GM12873 (cell line): ENCODE data around the gene SH3PXD2A.

ENCODE experiments used
- TF ChIP-seq, protein P1 (sequence below): IDR thresholded peaks from 2 replicates; pipeline ENCODE4 v1.5.1; 2012; ENCODE audit warnings: low read depth, mild to moderate bottlenecking, moderate library complexity, low read length, control low read depth; ENCODE audit not compliant: insufficient read depth; ENCODE audit errors: missing control alignments

The SH3PXD2A gene

DNA sequence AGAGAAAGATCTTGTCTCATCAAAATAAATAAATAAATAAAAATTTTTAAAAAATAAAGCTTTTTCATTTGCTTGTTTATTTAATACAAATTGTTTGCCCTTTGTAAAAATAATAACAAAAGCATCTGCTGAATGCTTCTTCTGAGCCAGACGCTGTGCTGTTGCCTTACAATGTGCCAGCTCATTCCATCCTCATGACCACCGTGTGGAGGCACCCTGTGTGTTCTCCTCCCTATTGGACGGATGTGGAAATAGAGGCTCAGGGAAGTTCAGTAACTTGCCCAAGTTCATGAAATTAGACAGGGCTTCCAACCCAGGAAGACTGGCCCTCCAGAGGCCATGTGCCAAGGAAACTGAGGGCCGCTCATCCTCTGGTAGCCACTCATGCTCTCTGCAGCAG, 120.6 kb downstream of the SH3PXD2A start:
- TF ChIP-seq, protein P1, sequence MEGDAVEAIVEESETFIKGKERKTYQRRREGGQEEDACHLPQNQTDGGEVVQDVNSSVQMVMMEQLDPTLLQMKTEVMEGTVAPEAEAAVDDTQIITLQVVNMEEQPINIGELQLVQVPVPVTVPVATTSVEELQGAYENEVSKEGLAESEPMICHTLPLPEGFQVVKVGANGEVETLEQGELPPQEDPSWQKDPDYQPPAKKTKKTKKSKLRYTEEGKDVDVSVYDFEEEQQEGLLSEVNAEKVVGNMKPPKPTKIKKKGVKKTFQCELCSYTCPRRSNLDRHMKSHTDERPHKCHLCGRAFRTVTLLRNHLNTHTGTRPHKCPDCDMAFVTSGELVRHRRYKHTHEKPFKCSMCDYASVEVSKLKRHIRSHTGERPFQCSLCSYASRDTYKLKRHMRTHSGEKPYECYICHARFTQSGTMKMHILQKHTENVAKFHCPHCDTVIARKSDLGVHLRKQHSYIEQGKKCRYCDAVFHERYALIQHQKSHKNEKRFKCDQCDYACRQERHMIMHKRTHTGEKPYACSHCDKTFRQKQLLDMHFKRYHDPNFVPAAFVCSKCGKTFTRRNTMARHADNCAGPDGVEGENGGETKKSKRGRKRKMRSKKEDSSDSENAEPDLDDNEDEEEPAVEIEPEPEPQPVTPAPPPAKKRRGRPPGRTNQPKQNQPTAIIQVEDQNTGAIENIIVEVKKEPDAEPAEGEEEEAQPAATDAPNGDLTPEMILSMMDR, result no peak

DNA sequence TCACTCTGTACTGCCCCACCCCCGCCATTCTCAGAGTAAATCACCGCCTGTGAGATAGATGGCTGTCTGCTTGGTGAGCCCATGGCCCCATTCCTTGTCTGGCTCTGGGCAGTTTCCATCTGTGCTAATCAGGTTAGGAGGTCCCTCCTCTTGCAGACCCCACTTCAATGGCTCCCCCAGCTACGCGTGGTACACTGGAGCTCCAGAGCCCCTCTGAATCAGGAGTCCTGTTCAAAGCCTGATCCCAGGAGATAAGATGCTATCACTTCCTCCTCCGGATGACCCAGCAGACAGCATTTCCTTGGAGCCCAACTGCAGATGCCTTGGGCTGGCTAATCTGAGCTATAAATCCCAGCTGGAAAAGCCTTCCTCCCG, 122.3 kb downstream of the SH3PXD2A start:
- TF ChIP-seq, protein P1, result no peak

DNA sequence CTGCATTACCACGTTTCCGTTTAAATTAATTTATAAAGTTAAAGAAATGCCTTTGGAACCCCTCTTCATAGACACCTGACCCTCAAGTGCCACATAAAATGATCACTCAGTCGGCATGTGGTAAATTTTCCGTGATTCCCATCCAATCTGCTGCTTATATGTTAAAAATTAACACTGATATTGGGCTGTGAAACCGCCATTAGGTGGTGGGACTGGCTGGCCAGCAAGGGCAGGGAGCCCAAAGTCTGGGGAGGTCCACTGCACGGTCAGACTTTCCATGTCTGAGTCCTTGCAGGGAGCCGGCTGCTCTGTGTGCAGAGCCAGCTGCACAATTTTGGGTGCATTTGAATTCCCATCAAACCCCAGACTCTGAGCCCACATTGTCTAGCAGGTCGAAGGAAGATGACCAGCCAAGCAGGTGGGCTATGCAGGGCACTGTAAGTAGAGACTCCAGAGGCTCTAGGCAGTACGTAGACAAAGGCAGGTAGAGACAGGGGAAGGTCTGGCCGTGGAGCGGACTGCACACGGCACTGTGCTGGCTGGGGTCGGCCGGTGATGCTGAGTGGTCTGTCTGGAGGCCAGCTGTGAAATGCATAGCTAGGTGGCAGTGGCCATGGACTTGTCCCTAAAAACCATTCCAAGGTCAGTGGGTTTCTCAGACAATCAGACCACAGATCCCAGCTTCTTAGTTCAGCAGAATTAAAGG, 122.9 kb downstream of the SH3PXD2A start:
- TF ChIP-seq, protein P1, result no peak

DNA sequence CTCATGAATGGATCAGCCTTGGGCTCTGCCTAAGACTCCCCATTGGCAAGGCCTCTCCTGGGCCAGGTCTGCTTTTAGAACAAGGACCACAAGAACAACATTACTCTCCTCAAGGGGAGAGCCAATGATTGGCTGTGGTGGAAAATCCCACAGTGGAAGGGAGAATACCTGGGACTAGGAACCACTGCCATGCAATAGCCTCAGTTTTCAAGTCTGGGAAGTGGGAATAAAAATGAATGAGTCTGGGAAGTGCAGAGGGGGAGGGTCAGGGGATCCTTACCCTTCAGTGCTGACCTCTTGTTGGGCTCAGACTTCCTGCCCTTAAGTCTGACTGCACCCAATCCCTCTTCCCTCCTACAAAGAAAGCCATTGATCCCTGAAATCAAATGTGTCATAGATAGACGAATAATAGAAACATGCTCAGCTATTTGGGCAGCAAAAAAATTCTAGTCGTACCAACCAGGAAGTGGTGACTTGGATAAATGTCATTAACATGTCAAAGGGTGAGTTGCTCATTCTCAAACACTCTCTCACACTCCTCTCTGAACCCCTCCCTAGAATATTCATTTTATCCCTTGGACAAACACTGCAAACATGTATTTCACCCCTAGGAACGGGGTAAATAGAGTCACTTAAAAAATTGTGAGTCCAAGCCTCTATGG, 123.6 kb downstream of the SH3PXD2A start:
- TF ChIP-seq, protein P1, result no peak

DNA sequence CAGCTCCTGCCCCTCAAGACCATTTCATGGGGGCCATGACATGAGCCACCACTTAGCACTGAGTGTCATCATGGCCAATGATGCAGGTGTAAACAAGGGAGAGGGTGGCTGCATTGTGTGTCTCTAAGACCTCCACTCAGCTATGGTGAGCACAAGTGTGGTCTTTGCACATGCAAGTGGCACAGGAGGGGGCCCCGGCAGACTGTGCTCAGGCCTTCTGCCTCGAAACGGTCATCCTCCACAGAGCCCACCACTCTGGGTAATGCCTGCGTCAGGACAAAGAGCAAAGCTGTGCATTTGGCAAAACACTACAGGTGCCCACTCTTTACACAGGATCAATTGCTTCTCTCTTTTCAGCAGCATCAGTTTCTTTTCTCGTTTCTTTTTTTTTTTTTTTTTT, 125.5 kb downstream of the SH3PXD2A start:
- TF ChIP-seq, protein P1, result no peak

DNA sequence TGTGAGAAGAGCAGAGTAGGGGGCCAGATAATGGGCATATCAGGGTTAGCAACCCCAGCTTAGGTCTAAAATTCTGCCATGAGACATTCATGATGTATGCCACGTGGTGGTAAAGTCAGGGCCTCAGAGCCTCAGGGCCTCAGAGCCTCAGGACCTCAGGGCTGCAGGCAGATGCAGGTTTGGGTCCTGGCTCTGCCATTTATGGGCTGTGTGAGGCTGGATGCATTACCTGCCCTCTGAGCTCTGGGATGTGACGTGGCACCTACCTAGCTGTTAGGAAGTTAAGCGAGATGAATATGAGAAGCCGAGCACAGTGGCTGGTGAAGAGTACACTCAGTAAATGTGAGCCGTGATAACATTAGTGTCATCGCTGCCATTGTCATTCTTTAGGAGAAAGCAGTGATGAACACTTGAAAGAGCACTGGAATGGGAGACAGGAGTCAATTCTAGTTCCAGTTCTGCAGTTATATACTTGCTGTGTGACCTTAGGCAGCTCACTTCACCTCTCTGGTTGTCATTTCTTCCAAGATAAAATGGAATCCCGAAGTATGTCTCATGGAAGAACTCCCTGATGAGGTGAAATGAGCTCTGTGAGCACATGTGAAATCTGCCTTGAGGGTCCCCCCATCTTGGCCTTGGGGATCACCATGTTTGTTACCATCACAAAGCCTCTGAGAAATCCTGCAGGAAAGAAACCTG, 127.2 kb downstream of the SH3PXD2A start:
- TF ChIP-seq, protein P1, result no peak

DNA sequence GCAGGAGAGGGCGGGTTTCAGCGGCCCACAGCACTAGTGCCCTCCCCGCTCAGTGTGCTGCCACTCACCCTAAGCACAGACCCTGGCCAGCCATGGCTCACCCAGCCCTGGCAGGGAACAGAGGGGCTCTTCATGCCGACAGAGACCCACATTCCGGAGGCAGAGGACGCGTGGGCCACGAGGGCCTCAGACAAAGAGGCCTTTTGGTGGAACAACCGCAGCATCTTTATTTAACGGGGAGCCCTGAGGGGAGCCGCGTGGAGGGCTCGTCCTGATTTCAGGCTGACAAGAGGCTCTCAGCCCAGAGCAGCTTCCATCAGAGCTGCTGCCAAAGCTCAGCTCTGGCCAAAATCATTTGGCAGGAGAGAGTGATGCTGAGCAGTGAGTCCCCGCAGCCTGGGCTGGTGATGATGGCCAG, 127.8 kb downstream of the SH3PXD2A start:
- TF ChIP-seq, protein P1, result no peak
